ENCODE measurements around the gene MAGI2.

The MAGI2 gene

GRCh38 chr7:78768859-78769258 is 684.6 kb downstream of the MAGI2 start:
- no peak overlapping the region for H3K4me3 ChIP-seq (ENCODE audit: low read length)

GRCh38 chr7:78765943-78766729 is 687.3 kb downstream of the MAGI2 start:
- H3K36me3 ChIP-seq (ENCODE audit: control insufficient read depth, low read length) = no peaks in the 10 kb centered on the region

More at GRCh38 chr7:78768859-78769258, 684.6 kb downstream of the MAGI2 start:
- no peaks in the 10 kb centered on the region for H3K27me3 ChIP-seq (ENCODE audit: control insufficient read depth, low read length)
- H3F3A ChIP-seq (ENCODE audit: control insufficient read depth, insufficient read depth) = no peaks in the 10 kb centered on the region
- H4K20me1 ChIP-seq (ENCODE audit: control insufficient read depth, insufficient read depth, low read depth, low read length) = no peaks in the 10 kb centered on the region
- no peaks in the 10 kb centered on the region for H3K9me2 ChIP-seq (replicated peaks; ENCODE audit: control insufficient read depth, low read length)
- H3K4me1 ChIP-seq (ENCODE audit: control insufficient read depth, low read length) = no peaks in the 10 kb centered on the region
- no peak overlapping the region for H3K27ac ChIP-seq (ENCODE audit: low read depth, low read length)
- H3K79me2 ChIP-seq (ENCODE audit: control insufficient read depth, low read length) = no peaks in the 10 kb centered on the region
- no peak overlapping the region for H3K4me2 ChIP-seq (ENCODE audit: low read length)
- H3K9me3 ChIP-seq (ENCODE audit: control insufficient read depth, insufficient read depth, low read length) = no peaks in the 10 kb centered on the region
- H3K36me3 ChIP-seq (ENCODE audit: control insufficient read depth, low read length) = no peaks in the 10 kb centered on the region
- TF ChIP-seq CTCF (IDR thresholded peaks at IDR 0.05; ENCODE audit: low read depth, low read length, poor library complexity, severe bottlenecking) = no peak
- TF ChIP-seq EZH2phosphoT487 (IDR thresholded peaks at IDR 0.05; ENCODE audit: borderline replicate concordance, low read length) = no peak

GRCh38 chr7:78764571-78764970 is 688.9 kb downstream of the MAGI2 start:
- no peaks in the 10 kb centered on the region for H4K20me1 ChIP-seq (ENCODE audit: control insufficient read depth, insufficient read depth, low read depth, low read length)
- TF ChIP-seq CTCF (IDR thresholded peaks at IDR 0.05; ENCODE audit: low read depth, low read length, poor library complexity, severe bottlenecking) = no peak
- no peak for TF ChIP-seq EZH2phosphoT487 (IDR thresholded peaks at IDR 0.05; ENCODE audit: borderline replicate concordance, low read length)
- H3K27me3 ChIP-seq (ENCODE audit: control insufficient read depth, low read length) = no peaks in the 10 kb centered on the region
- no peaks in the 10 kb centered on the region for H3K79me2 ChIP-seq (ENCODE audit: control insufficient read depth, low read length)
- H3K4me1 ChIP-seq (ENCODE audit: control insufficient read depth, low read length) = no peaks in the 10 kb centered on the region
- H3K4me2 ChIP-seq (ENCODE audit: low read length) = no peak overlapping the region
- no peaks in the 10 kb centered on the region for H3F3A ChIP-seq (ENCODE audit: control insufficient read depth, insufficient read depth)
- no peaks in the 10 kb centered on the region for H3K36me3 ChIP-seq (ENCODE audit: control insufficient read depth, low read length)
- H3K27ac ChIP-seq (ENCODE audit: low read depth, low read length) = no peak overlapping the region
- H3K9me2 ChIP-seq (replicated peaks; ENCODE audit: control insufficient read depth, low read length) = no peaks in the 10 kb centered on the region
- no peak overlapping the region for H3K4me3 ChIP-seq (ENCODE audit: low read length)
- H3K9me3 ChIP-seq (ENCODE audit: control insufficient read depth, insufficient read depth, low read length) = no peaks in the 10 kb centered on the region

More at GRCh38 chr7:78765943-78766729, 687.3 kb downstream of the MAGI2 start:
- H3K27ac ChIP-seq (ENCODE audit: low read depth, low read length) = no peak overlapping the region
- no peaks in the 10 kb centered on the region for H3K27me3 ChIP-seq (ENCODE audit: control insufficient read depth, low read length)
- H4K20me1 ChIP-seq (ENCODE audit: control insufficient read depth, insufficient read depth, low read depth, low read length) = no peaks in the 10 kb centered on the region
- H3K9me3 ChIP-seq (ENCODE audit: control insufficient read depth, insufficient read depth, low read length) = no peaks in the 10 kb centered on the region
- no peaks in the 10 kb centered on the region for H3K4me1 ChIP-seq (ENCODE audit: control insufficient read depth, low read length)
- no peaks in the 10 kb centered on the region for H3K79me2 ChIP-seq (ENCODE audit: control insufficient read depth, low read length)
- H3K4me2 ChIP-seq (ENCODE audit: low read length) = no peak overlapping the region
- no peaks in the 10 kb centered on the region for H3F3A ChIP-seq (ENCODE audit: control insufficient read depth, insufficient read depth)
- no peaks in the 10 kb centered on the region for H3K9me2 ChIP-seq (replicated peaks; ENCODE audit: control insufficient read depth, low read length)
- H3K4me3 ChIP-seq (ENCODE audit: low read length) = no peak overlapping the region
- no peak for TF ChIP-seq CTCF (IDR thresholded peaks at IDR 0.05; ENCODE audit: low read depth, low read length, poor library complexity, severe bottlenecking)
